NT2/D1 (cell line): ENCODE measurements around the gene MGST1.

Experiments used
- SUZ12 ChIP-seq: IDR thresholded peaks from 2 replicates; pipeline ENCODE4 v1.6.1; 2011; ENCODE audit not compliant: insufficient read length, insufficient read depth; ENCODE audit errors: extremely low read depth
- YY1 ChIP-seq: IDR thresholded peaks from 2 replicates; pipeline ENCODE4 v1.6.1; 2011; ENCODE audit not compliant: insufficient read length, insufficient read depth
- ZNF274 ChIP-seq: IDR thresholded peaks from 2 replicates; pipeline ENCODE4 v1.6.1; 2011; ENCODE audit warnings: mild to moderate bottlenecking, low read depth, low read length

DNA sequence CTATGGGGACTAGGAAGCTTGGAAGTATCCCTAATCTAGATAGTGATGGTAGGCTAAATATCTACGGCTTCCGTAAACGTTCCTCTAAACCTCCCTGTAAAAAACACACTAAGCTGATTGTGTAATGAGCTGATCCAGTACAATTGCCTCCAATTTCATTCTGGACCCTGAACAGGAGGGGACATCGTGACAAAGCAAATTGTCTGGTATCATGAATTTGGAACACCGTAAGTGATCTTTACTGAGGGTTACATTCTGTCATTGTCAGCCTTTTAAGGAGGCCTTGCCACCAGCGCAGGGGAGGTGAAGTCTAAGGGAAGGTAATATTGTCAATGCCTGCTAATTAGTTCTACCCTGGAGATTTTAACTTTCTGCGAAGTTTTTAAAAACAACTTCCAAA lies 487 bp upstream of the MGST1 start:
- TF ChIP-seq ZNF274 (no peak), SUZ12 (no peak), YY1 (no peak)
